Measurements from ENCODE around the gene SYNE1.

- TF ChIP-seq CTCF (IDR thresholded peaks at IDR 0.05) (no peak), POLR2A (IDR thresholded peaks at IDR 0.05) (no peak)
Measured at GRCh38 chr6:152248980-152249379, 388.2 kb downstream of the SYNE1 start.
